HL-60 (cell line): ENCODE data around the gene TAAR1.

Experiments
- DNase-seq, 2 experiments: peaks; one replicate each; pipeline ENCODE4 v3.0.0-alpha.2; 2010 to 2020; ENCODE audit warnings: low read depth in 1 of 2, low spot score in 1 of 2
- H3K27ac ChIP-seq: fragments of 250-450 bp; sonication (Bioruptor Pico); replicated peaks from 2 replicates; pipeline ENCODE4 v1.5.1; 2020; ENCODE audit warnings: mild to moderate bottlenecking, moderate library complexity
- H3K27me3 ChIP-seq: fragments of 250-450 bp; sonication (Bioruptor Pico); 2 replicates; pipeline ENCODE4 v1.5.1; 2021; ENCODE audit warnings: mild to moderate bottlenecking, moderate library complexity; ENCODE audit not compliant: insufficient read depth, poor library complexity, severe bottlenecking
- H3K4me3 ChIP-seq: replicated peaks from 2 replicates; pipeline ENCODE4 v1.5.1; 2011; ENCODE audit warnings: mild to moderate bottlenecking, control low read depth, low read length; ENCODE audit not compliant: insufficient read depth
- CTCF ChIP-seq: IDR thresholded peaks from one replicate; pipeline ENCODE4 v1.5.1; 2011; ENCODE audit warnings: low read length, control low read depth, inconsistent platforms; ENCODE audit not compliant: insufficient read depth
- GABPA ChIP-seq: IDR thresholded peaks from 2 replicates; pipeline ENCODE4 v1.6.1; 2012; ENCODE audit warnings: low read depth
- POLR2AphosphoS5 ChIP-seq: IDR thresholded peaks from 2 replicates; pipeline ENCODE4 v1.6.1; 2012; ENCODE audit warnings: low read depth
- REST ChIP-seq: IDR thresholded peaks from 2 replicates; pipeline ENCODE4 v1.6.1; 2012; ENCODE audit warnings: low read depth; ENCODE audit not compliant: insufficient replicate concordance
- SPI1 ChIP-seq: IDR thresholded peaks from 2 replicates; pipeline ENCODE4 v1.6.1; 2012; ENCODE audit warnings: low read depth, mild to moderate bottlenecking, borderline replicate concordance

Gene TAAR1

GRCh38 chr6:132623106-132623845 lies 35.7 kb downstream of the TAAR1 start:
- no peak overlapping the region for H3K4me3 ChIP-seq
- DNase-seq, result no peak
- no peak overlapping the region for H3K27ac ChIP-seq
- TF ChIP-seq SPI1 (no peak), CTCF (no peak), REST (no peak), GABPA (no peak), POLR2AphosphoS5 (no peak)
- H3K27me3 ChIP-seq, result peaks cover 7% of the 10 kb centered on the region

GRCh38 chr6:132616677-132617076 lies 42.3 kb downstream of the TAAR1 start:
- TF ChIP-seq GABPA (no peak), POLR2AphosphoS5 (no peak), REST (no peak), CTCF (no peak), SPI1 (no peak)
- Histone ChIP-seq H3K27ac (no peak overlapping the region), H3K4me3 (no peak overlapping the region), H3K27me3 (peaks cover 9% of the 10 kb centered on the region)
- DNase-seq, result no peak

- Histone ChIP-seq H3K27ac (no peak overlapping the region), H3K27me3 (peaks cover 4% of the 10 kb centered on the region), H3K4me3 (no peak overlapping the region)
- TF ChIP-seq GABPA, result no peak
- TF ChIP-seq POLR2AphosphoS5, result no peak
- no peak for TF ChIP-seq CTCF
- no peak for TF ChIP-seq REST
- no peak for TF ChIP-seq SPI1
- DNase-seq, result no peak
These were observed 44.4 kb downstream of the TAAR1 start for GRCh38 chr6:132614554-132614953.
